ENCODE measurements around the gene MNS1.

GRCh38 chr15:56490461-56490860 lies 25.5 kb upstream of the MNS1 start:
- TF ChIP-seq GMEB1 (CRISPR knock-in tag; IDR thresholded peaks at IDR 0.05) = no peak
- TF ChIP-seq POLR2AphosphoS5 (IDR thresholded peaks at IDR 0.05; ENCODE audit: control insufficient read depth, insufficient read depth, low read depth, low read length) = no peak
- TF ChIP-seq TCF7L2 (IDR thresholded peaks at IDR 0.05; ENCODE audit: low read depth, low read length) = no peak
- TF ChIP-seq ZFP1 (CRISPR knock-in tag; IDR thresholded peaks at IDR 0.05) = no peak
- TF ChIP-seq CTCF (IDR thresholded peaks at IDR 0.05 in 2 of 3, conservative IDR thresholded peaks at IDR 0.05 in 1 of 3; ENCODE audit: insufficient read depth in 2 of 3, low read depth in 1 of 3, low read length in 3 of 3) = no peak
- TF ChIP-seq MIER1 (IDR thresholded peaks at IDR 0.05; ENCODE audit: low read depth) = no peak
- TF ChIP-seq NFE2L1 (tag; IDR thresholded peaks at IDR 0.05; ENCODE audit: borderline replicate concordance, low read depth) = no peak
- no peak for TF ChIP-seq MCM2 (IDR thresholded peaks at IDR 0.05; ENCODE audit: low read depth)
- TF ChIP-seq POLR2A (conservative IDR thresholded peaks at IDR 0.05) = no peak
- no peak for TF ChIP-seq FOXJ3 (CRISPR knock-in tag; IDR thresholded peaks at IDR 0.05)

Measured in K562 (cell line).